Gastroesophageal sphincter (tissue), 3 donors: ENCODE results near the gene SETBP1.

Experiments used
- EP300 ChIP-seq: sonication (generic); formaldehyde crosslinking; IDR thresholded peaks from one replicate; pipeline ENCODE4 v1.6.1; 2017; ENCODE audit warnings: antibody characterized with exemption, mild to moderate bottlenecking
- POLR2AphosphoS5 ChIP-seq: sonication (generic); formaldehyde crosslinking; IDR thresholded peaks from one replicate; pipeline ENCODE4 v1.6.1; 2017; ENCODE audit warnings: antibody characterized with exemption
- TF ChIP-seq, protein P1 (sequence below), 4 experiments: fragments of 200-600 bp in 2 of 4; fragments of 450-650 bp in 2 of 4; sonication (generic) in 1 of 4; IDR thresholded peaks; one replicate each; pipeline ENCODE4 v1.5.1; 2017 to 2019; ENCODE audit warnings: antibody characterized with exemption in 4 of 4, mild to moderate bottlenecking in 2 of 4, moderate library complexity in 2 of 4

DNA sequence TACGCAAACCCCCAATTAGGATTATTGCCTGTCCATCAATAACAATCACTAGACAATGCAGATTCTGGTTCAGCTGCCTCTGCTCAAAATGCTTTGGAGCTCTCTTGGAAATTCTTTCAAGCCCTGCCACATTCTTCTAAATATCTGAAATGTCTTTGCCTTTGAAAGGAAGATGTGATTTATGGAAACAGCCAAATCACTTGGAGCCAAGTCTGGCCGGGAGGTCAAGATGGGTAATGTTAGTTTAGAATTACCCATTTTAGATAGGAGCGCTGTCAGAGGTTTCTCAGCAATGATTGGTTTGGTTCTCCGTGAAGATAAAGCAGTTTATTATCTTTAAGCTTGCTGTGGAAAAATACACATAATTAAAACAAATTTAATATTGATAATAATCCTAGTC is 306.7 kb downstream of the SETBP1 start:
- TF ChIP-seq, protein P1, sequence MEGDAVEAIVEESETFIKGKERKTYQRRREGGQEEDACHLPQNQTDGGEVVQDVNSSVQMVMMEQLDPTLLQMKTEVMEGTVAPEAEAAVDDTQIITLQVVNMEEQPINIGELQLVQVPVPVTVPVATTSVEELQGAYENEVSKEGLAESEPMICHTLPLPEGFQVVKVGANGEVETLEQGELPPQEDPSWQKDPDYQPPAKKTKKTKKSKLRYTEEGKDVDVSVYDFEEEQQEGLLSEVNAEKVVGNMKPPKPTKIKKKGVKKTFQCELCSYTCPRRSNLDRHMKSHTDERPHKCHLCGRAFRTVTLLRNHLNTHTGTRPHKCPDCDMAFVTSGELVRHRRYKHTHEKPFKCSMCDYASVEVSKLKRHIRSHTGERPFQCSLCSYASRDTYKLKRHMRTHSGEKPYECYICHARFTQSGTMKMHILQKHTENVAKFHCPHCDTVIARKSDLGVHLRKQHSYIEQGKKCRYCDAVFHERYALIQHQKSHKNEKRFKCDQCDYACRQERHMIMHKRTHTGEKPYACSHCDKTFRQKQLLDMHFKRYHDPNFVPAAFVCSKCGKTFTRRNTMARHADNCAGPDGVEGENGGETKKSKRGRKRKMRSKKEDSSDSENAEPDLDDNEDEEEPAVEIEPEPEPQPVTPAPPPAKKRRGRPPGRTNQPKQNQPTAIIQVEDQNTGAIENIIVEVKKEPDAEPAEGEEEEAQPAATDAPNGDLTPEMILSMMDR (IDR thresholded peaks at IDR 0.05), result no peak
- TF ChIP-seq POLR2AphosphoS5 (no peak), EP300 (no peak)
